Neutrophil (primary cell): ENCODE measurements around the gene OR9A2.

ENCODE experiments used
- H3K27ac ChIP-seq: fragments of 200-600 bp; sonication (generic); 2 replicates; pipeline ENCODE4 v1.5.1; 2016; ENCODE audit warnings: mild to moderate bottlenecking, moderate library complexity
- H3K27me3 ChIP-seq: fragments of 200-600 bp; sonication (generic); 2 replicates; pipeline ENCODE4 v1.6.0; 2016; ENCODE audit warnings: mild to moderate bottlenecking
- H3K36me3 ChIP-seq: fragments of 200-600 bp; sonication (generic); 2 replicates; pipeline ENCODE4 v1.5.1; 2017
- H3K4me1 ChIP-seq, 2 experiments: fragments of 200-600 bp in 1 of 2; sonication (generic) in 1 of 2; 1 replicate in 1 of 2; 2 replicates in 1 of 2; pipeline versions ENCODE4 v1.5.1 to v1.6.1; 2013 to 2016; ENCODE audit warnings: low read depth in 1 of 2, low read length in 1 of 2, mild to moderate bottlenecking in 1 of 2, moderate library complexity in 1 of 2; ENCODE audit not compliant: control insufficient read depth in 1 of 2, insufficient read depth in 1 of 2
- H3K4me3 ChIP-seq, 2 experiments: fragments of 200-600 bp in 1 of 2; sonication (generic) in 1 of 2; 1 replicate in 1 of 2; 2 replicates in 1 of 2; pipeline ENCODE4 v1.5.1; 2013 to 2016; ENCODE audit warnings: low read depth in 1 of 2, low read length in 1 of 2, mild to moderate bottlenecking in 1 of 2, moderate library complexity in 1 of 2
- H3K9me3 ChIP-seq: fragments of 200-600 bp; sonication (generic); 2 replicates; pipeline ENCODE4 v1.5.1; 2016
- CTCF ChIP-seq: fragments of 200-600 bp; sonication (generic); IDR thresholded peaks from 2 replicates; pipeline ENCODE4 v1.5.1; 2016; ENCODE audit warnings: antibody characterized with exemption

OR9A2 gene

DNA sequence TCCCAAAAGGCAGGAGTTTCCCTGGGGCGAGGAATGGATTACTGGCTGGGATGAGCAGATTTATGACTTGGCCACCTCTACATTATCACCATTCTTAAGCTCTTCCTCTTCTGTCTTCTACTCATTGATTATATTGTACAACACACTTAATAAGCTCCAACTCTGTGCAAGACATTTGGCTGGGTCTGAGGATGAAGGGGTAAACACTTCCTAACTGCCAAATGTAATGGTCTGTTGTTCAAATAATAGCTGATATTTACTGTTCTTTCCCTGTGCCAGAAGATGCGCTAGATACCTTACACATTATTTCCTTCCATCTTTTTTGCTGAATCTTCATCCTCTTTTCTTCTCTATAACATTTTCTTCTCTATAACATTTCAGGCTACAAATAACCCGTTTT lies 36.8 kb upstream of the OR9A2 start:
- Histone ChIP-seq H3K4me1 (no peaks in the 10 kb centered on the region), H3K36me3 (no peaks in the 10 kb centered on the region), H3K27me3 (no peaks in the 10 kb centered on the region), H3K9me3 (no peaks in the 10 kb centered on the region), H3K27ac (no peak overlapping the region), H3K4me3 (no peak overlapping the region)
- no peak for TF ChIP-seq CTCF

GRCh38 chr7:143055754-143056153 lies 28.8 kb upstream of the OR9A2 start:
- TF ChIP-seq CTCF, result no peak
- H3K4me1 ChIP-seq, result no peaks in the 10 kb centered on the region
- H3K36me3 ChIP-seq, result no peaks in the 10 kb centered on the region

GRCh38 chr7:143054621-143055020 lies 27.7 kb upstream of the OR9A2 start:
- Histone ChIP-seq H3K36me3 (no peaks in the 10 kb centered on the region), H3K27ac (no peak overlapping the region), H3K27me3 (no peaks in the 10 kb centered on the region), H3K9me3 (no peaks in the 10 kb centered on the region), H3K4me3 (no peak overlapping the region), H3K4me1 (no peaks in the 10 kb centered on the region)
- TF ChIP-seq CTCF, result no peak

More at GRCh38 chr7:143055754-143056153, 28.8 kb upstream of the OR9A2 start:
- H3K9me3 ChIP-seq, result no peaks in the 10 kb centered on the region
- no peaks in the 10 kb centered on the region for H3K27me3 ChIP-seq
- no peak overlapping the region for H3K4me3 ChIP-seq
- no peak overlapping the region for H3K27ac ChIP-seq

DNA sequence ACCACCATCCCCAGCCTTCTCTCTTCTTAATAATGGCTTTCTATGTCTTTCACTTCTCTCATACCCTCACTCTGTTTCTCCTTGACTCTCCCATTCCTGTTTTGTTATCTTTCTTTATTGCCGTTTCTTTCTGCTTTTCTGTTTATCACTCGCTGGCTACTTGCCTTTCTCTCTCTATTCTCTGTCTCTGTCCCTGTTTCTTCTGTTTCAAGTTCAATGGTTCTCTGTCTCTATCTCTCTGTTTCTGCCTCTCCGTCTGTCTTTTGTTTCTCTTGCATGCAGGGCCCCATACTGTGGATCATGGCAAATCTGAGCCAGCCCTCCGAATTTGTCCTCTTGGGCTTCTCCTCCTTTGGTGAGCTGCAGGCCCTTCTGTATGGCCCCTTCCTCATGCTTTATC lies 25.1 kb upstream of the OR9A2 start, which contains the start of gene OR6V1:
TSS of gene OR6V1 (plus strand) at position 301 of the 400 bp plus-strand sequence. CDS start at position 301, 0 bp downstream.
- Histone ChIP-seq H3K4me3 (no peak within 1 kb of the TSS), H3K36me3 (no peaks in the 10 kb centered on the region), H3K27ac (no peak within 1 kb of the TSS), H3K27me3 (no peaks in the 10 kb centered on the region), H3K4me1 (no peaks in the 10 kb centered on the region), H3K9me3 (no peaks in the 10 kb centered on the region)
- TF ChIP-seq CTCF, result no peak

- Histone ChIP-seq H3K9me3 (no peaks in the 10 kb centered on the region), H3K27ac (no peak overlapping the region), H3K36me3 (no peaks in the 10 kb centered on the region), H3K4me1 (no peaks in the 10 kb centered on the region), H3K4me3 (no peak overlapping the region), H3K27me3 (no peaks in the 10 kb centered on the region)
- TF ChIP-seq CTCF, result no peak
Measured at GRCh38 chr7:143050931-143051330, 24.0 kb upstream of the OR9A2 start.

- no peaks in the 10 kb centered on the region for H3K9me3 ChIP-seq
- H3K27ac ChIP-seq, result no peak overlapping the region
- TF ChIP-seq CTCF, result no peak
- H3K4me3 ChIP-seq, result no peak overlapping the region
- H3K4me1 ChIP-seq, result no peaks in the 10 kb centered on the region
- no peaks in the 10 kb centered on the region for H3K36me3 ChIP-seq
- no peaks in the 10 kb centered on the region for H3K27me3 ChIP-seq
Measured at GRCh38 chr7:143049362-143049761, 22.4 kb upstream of the OR9A2 start.
